AG09309 (cell line): ENCODE data around the gene MPV17L2.
"Not testable (repeated sequence)": the region's sequence is repeated elsewhere in the genome, so short reads cannot be mapped to it uniquely, and the experiment has no call there.

Source experiments
- DNase-seq: peaks from one replicate; pipeline ENCODE4 v3.0.0-alpha.2; 2010; ENCODE audit warnings: low read depth
- H3K4me3 ChIP-seq: 2 replicates; pipeline ENCODE4 v1.5.1; 2011; ENCODE audit warnings: mild to moderate bottlenecking, low read depth, low read length, moderate library complexity; ENCODE audit not compliant: control insufficient read depth
- TF ChIP-seq, protein P1 (sequence below): IDR thresholded peaks from 2 replicates; pipeline ENCODE4 v1.5.1; 2011; ENCODE audit warnings: mild to moderate bottlenecking, low read depth, low read length, inconsistent platforms; ENCODE audit not compliant: insufficient read depth, control insufficient read depth; ENCODE audit errors: missing control alignments

MPV17L2 gene

DNA sequence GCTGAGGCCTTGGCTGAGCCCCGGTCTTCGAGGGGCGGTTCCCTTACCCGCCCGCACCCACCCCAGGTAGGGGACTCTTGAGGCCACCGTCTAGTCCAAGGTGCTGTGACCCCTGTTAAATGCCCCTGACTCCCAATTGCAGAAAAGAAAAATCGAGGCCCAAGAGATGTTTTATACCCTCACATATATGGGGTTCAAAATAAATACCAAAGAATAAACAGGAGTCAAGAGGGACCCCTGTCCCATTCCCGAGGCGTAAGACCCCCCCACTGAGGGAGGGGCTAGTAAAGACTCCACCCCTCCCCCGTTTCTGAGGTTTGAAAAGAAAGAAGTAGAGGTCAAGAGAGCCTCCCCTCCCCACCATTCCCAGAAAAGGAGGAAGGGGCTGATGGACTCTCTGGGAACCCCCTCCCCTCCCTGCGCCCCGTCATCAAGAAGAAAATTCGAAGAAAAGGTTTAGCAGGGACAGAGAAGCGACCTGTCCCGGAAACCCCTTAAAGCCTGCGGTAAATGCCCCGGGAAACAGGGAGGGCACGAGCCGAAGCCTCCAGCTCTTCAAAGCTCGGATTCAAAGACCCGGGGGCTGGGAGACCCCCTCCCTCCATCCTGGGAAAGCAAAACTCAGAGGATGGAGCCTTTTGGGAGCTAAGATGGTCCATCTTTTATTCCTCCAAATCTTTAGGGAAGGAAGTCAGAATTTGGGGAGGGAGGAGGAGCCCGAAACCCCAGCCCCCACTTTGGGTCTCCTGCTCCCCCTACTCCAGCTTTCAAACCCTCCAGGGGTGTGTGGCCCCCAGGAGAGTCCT lies 11.6 kb downstream of the MPV17L2 start:
- no peak for DNase-seq
- peak overlapping the region; percentile 58 for H3K4me3 ChIP-seq
- TF ChIP-seq, protein P1, sequence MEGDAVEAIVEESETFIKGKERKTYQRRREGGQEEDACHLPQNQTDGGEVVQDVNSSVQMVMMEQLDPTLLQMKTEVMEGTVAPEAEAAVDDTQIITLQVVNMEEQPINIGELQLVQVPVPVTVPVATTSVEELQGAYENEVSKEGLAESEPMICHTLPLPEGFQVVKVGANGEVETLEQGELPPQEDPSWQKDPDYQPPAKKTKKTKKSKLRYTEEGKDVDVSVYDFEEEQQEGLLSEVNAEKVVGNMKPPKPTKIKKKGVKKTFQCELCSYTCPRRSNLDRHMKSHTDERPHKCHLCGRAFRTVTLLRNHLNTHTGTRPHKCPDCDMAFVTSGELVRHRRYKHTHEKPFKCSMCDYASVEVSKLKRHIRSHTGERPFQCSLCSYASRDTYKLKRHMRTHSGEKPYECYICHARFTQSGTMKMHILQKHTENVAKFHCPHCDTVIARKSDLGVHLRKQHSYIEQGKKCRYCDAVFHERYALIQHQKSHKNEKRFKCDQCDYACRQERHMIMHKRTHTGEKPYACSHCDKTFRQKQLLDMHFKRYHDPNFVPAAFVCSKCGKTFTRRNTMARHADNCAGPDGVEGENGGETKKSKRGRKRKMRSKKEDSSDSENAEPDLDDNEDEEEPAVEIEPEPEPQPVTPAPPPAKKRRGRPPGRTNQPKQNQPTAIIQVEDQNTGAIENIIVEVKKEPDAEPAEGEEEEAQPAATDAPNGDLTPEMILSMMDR = no peak

DNA sequence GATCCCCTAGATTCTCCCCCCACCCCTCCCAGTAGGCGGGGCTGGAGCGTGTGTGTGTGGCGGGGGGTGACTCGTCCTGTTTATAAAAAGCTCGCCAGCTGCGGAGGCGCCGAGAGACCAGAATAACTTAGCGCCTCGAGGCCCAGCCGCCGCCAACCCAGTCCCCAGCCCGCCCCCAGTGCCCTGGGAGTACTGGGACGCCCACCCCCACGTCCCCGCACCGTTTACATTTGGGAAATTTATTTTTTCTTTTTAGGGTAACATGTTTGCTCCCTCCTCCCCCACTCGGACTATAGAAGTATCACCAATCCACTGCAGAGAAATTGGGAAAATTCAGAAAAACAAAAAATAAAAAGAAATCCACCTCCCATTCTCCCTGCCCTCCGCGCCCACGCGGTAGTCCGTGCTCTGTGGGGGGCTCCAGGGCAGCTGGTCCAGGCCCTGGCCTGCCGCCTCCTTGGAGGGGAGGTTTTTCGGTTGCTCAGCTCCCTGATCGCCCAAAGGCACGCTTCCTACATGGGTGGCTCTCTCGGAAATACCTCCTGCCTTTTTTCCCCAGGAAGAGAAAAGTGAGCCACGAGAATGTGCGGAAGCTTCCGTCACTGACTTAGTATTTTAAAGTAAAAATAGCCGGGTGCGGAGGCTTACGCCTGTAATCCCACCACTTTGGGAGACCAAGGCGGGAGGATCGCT lies 12.3 kb downstream of the MPV17L2 start:
- peak; percentile 39 for DNase-seq
- H3K4me3 ChIP-seq = peak overlapping the region; percentile 58
- TF ChIP-seq, protein P1 = no peak

DNA sequence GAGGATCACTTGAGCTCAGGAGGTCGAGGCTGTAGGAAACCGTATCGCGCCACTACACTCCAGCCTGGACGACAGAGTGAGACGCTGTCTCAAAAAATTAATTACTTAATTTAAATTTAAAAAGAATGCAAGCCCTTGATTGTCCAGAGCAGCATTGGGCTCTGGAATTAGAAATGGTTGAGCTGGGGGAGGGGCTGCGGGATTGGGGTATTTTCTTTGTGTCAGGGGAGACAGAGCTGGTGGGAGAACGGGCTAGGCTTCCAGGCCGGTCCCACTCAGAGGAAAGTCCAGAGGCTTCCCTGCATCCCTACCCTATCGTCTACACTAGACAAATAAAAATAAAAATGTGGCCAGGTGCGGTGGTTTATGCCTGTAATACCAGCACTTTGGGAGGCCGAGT lies 13.0 kb downstream of the MPV17L2 start:
- TF ChIP-seq, protein P1 = no peak
- DNase-seq = no peak
- H3K4me3 ChIP-seq = no peak overlapping the region

DNA sequence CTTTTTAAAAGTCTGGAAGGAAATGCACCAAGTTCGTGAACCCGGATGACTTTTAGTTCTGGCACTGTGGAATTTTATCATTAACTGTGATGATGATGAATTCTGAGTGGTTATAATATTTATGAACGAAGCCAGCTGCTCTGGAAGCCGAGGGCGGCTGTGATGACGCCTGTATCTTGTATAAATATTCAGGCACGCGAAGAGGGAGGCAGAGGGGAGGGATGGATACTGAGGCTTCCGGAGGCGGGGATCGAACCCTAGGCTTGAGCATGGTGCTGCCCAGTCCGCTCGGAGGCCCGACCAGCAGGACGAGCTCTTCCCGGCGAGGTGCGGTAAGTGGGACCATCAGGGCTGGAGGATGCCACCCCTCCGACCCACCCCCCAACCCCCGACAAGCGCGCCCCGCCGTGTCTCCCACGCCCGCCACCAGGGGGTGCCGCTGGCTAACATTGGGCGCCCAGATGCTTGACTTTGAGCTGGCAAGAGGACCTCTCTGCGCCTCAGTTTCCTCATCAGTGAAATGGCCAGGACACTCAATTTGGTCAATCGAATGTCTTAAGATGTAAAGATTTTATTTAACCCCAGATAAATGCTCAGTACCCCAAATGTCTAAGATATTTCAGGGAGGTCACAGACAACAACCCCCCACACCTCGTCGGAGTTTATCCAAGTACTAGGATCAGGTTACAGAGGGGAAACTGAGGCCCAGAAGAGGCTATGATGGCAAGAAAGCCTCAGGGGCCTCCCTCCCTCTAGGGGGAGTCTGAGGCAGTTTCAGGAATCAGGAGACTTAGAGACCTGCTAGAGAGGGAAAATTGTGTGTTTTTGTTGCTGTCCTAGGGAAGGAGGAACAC lies 15.3 kb downstream of the MPV17L2 start:
- TF ChIP-seq, protein P1 = peak; percentile 61
- DNase-seq = peak; percentile 64
- peak overlapping the region; percentile 26 for H3K4me3 ChIP-seq

DNA sequence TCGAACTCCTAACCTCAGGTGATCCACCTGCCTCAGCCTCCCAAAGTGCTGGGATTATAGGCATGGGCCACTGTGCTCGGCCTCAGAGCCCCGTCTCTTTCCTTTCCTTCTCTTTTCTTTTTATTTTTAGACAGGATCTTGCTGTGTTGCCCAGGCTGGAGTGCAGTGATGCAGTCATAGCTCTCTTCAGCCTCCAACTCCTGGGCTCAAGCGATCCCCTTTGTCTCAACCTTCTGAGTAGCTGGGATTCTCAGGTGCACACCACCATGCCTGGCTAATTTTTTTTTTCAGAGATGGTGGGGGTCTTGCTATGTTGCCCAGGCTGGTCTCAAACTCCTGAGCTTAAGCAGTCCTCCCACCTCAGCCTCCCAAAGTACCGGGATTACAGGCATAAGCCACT lies 16.9 kb downstream of the MPV17L2 start:
- not testable (repeated sequence) for DNase-seq, H3K4me3 ChIP-seq

DNA sequence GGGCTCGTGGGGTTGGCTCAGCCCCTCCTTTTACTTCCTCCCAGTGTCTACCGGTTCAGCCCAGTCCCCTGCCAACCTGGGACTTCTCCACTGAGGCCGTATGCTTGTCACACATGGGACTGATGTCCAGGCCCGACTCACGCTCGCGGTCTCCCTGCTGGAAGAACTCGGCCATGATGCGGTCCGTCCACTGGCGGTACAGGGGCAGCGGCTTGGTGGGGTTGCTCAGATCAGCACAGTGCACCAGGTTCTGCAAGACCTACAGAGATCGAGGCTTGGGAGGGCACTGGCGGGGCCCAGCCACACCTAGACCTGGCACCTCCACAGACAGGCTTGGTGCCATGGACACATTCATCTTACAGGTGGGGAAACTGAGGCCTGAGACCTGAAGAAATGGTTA lies 18.7 kb downstream of the MPV17L2 start:
- no peak overlapping the region for H3K4me3 ChIP-seq
- DNase-seq = no peak
- TF ChIP-seq, protein P1 = no peak

DNA sequence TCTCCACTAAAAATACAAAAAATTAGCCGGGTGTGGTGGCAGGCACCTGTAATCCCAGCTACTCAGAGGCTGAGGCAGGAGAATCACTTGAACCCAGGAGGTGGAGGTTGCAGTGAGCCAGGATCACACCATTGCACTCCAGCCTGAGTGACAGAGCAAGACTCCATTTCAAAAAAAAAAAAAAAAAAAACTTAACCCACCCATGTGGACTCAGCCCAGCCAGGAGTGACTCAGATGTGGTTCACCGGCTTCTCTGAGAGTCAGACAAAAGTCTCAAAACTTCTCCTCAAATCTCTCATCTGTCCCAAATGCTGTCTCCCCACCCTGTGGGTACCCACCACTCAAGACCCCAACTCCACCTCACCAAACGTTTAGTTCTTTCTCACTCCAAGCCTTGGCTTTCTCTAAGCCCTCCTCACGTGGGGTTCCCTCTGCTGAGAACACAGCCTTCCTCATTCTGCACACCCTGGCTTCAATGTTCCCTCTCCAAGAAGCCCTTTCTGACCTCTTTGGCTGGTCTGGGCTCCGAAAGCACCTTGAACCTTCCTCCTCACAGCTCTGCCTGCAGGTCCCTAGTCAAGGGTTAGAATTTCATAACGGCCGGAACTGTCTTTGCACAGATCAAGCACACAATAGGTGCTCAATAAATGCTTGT lies 21.9 kb downstream of the MPV17L2 start:
- TF ChIP-seq, protein P1 = no peak
- DNase-seq = no peak
- no peak overlapping the region for H3K4me3 ChIP-seq
